Panc1 (cell line): Measurements from ENCODE around the gene GFPT2. TPM values are rescaled to one million over a fixed set of nuclear protein-coding genes. Genes with fewer than 3 reads are reported as not detected.

Experiments used
- ATAC-seq: fragments of 200-7000 bp; cut with Tn5 transposase; 2 replicates; pipeline ENCODE4 v1.9.1; 2020; ENCODE audit warnings: mild to moderate bottlenecking, moderate library complexity
- BruUV-seq: library from RNA; stranded (reverse); fragments of 400-500 nt; replicated peaks from 2 replicates; lab custom pipeline; 2021; lab: Mats Ljungman, UMichigan
- CTCF ChIA-PET: fragments of 300-600 bp; sonication (Branson Sonifier 250); formaldehyde crosslinking; loops from one replicate; lab custom pipeline; 2022; ENCODE audit warnings: antibody characterized with exemption; lab: Charles Lee
- POLR2A ChIA-PET: fragments of 300-600 bp; sonication (Branson Sonifier 250); formaldehyde crosslinking; loops from one replicate; lab custom pipeline; 2022; ENCODE audit warnings: antibody characterized with exemption; lab: Charles Lee
- DNase-seq: peaks from one replicate; pipeline ENCODE4 v3.0.0-alpha.2; 2010; ENCODE audit warnings: low read depth, low spot score
- H3K27ac ChIP-seq: 2 replicates; pipeline ENCODE4 v1.5.1; 2011; ENCODE audit warnings: mild to moderate bottlenecking, low read length, inconsistent platforms
- H3K27me3 ChIP-seq: fragments of 200-500 bp; sonication (Bioruptor generic); 2 replicates; pipeline ENCODE4 v1.6.0; 2014; ENCODE audit warnings: low read length, inconsistent platforms; ENCODE audit not compliant: control insufficient read depth, insufficient read depth
- H3K36me3 ChIP-seq: fragments of 200-500 bp; sonication (Bioruptor generic); 2 replicates; pipeline ENCODE4 v1.5.1; 2014; ENCODE audit warnings: inconsistent platforms, mild to moderate bottlenecking, low read length, moderate library complexity; ENCODE audit not compliant: control insufficient read depth, insufficient read depth
- H3K4me1 ChIP-seq: 2 replicates; pipeline ENCODE4 v1.5.1; 2011; ENCODE audit warnings: inconsistent platforms, mild to moderate bottlenecking, low read length, moderate library complexity; ENCODE audit not compliant: control insufficient read depth, insufficient read depth
- H3K4me3 ChIP-seq, 2 experiments: 2 replicates each; pipeline ENCODE4 v1.5.1; 2011 to 2012; ENCODE audit warnings: low read depth in 2 of 2, low read length in 2 of 2, mild to moderate bottlenecking in 2 of 2, inconsistent platforms in 1 of 2, moderate library complexity in 1 of 2
- H3K9me3 ChIP-seq: fragments of 200-500 bp; sonication (Bioruptor generic); 2 replicates; pipeline ENCODE4 v1.5.1; 2014; ENCODE audit warnings: low read depth, mild to moderate bottlenecking, inconsistent platforms, low read length, moderate library complexity; ENCODE audit not compliant: control insufficient read depth, insufficient read depth
- POLR2AphosphoS5 ChIP-seq: IDR thresholded peaks from 2 replicates; pipeline ENCODE4 v1.6.1; 2012; ENCODE audit warnings: mild to moderate bottlenecking, low read depth, low read length, moderate library complexity
- SIN3A ChIP-seq: IDR thresholded peaks from 2 replicates; pipeline ENCODE4 v1.6.1; 2012; ENCODE audit warnings: low read depth, mild to moderate bottlenecking, low read length, moderate library complexity, borderline replicate concordance; ENCODE audit not compliant: insufficient read depth
- TCF7L2 ChIP-seq: IDR thresholded peaks from 2 replicates; pipeline ENCODE4 v1.6.1; 2011; ENCODE audit warnings: mild to moderate bottlenecking, low read depth, low read length, inconsistent platforms
- in situ Hi-C: cut with HindIII; loops from 2 replicates; pipeline ENCODE4 v1.10.0; 2016; ENCODE audit warnings: low sequenced_read_pairs, low pct_unique_long_range_greater_than_20kb
- intact Hi-C: fragments of 100-400 bp; cut with micrococcal nuclease; formaldehyde crosslinking; loops from one replicate; pipeline ENCODE4 v1.10.0; 2022; ENCODE audit not compliant: unreplicated experiment
- total RNA-seq: library from RNA; stranded (reverse); gene quantifications from one replicate; pipeline ENCODE4 v1.2.1, GENCODE V29; 2021; ENCODE audit not compliant: unreplicated experiment
- TF ChIP-seq, protein P1 (sequence below), 2 experiments: IDR thresholded peaks; 2 replicates each; pipeline ENCODE4 v1.6.1; 2011 to 2012; ENCODE audit warnings: low read depth in 2 of 2, control low read depth in 1 of 2, low read length in 1 of 2, mild to moderate bottlenecking in 1 of 2, moderate library complexity in 1 of 2; ENCODE audit not compliant: insufficient read depth in 1 of 2
- TF ChIP-seq, protein P2 (sequence below): fragments of 450-650 bp; IDR thresholded peaks from 2 replicates; pipeline ENCODE4 v1.5.1; 2017; ENCODE audit warnings: mild to moderate bottlenecking

Gene GFPT2
- total RNA-seq, 1 experiment from 2014 or later, result 2.1 TPM

DNA sequence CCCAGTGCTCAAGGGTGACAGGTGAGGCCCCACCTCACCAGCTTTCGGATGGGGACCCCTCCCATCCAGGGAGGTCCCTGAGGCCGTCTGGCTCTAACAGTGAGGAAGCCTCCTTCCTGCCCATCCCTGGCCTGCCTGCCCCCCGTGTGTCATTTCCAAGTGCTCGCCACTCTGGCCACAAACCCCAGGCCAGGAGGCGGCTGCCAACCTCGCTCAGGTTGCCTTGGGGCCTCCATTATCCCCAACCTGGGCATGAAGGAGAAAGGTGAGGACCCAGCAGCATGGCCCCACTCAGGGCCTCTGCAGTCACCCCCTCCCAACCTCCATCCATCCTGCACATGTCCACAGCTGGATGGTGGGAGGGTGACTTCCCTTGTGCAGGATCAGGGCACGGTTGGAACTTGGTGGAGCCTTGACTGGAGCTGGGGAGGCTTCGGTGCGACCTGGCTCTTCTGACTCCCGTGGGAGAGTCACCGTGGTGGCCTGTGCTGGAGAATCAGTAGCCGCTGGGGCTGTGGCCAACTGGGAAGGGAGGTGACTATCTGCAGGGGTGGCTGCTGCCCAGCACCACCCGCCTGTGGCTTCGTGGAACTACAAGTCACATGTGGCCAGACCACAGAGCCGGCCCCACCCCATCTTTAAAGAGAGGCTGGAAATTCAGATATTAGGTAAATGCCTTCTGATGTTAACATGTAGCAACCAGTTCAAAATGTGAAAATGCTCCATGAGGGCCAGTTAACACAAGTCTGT is 37.5 kb upstream of the GFPT2 start:
- no peaks in the 10 kb centered on the region for H3K4me1 ChIP-seq
- BruUV-seq, result no TSS peak
- TF ChIP-seq, protein P1, sequence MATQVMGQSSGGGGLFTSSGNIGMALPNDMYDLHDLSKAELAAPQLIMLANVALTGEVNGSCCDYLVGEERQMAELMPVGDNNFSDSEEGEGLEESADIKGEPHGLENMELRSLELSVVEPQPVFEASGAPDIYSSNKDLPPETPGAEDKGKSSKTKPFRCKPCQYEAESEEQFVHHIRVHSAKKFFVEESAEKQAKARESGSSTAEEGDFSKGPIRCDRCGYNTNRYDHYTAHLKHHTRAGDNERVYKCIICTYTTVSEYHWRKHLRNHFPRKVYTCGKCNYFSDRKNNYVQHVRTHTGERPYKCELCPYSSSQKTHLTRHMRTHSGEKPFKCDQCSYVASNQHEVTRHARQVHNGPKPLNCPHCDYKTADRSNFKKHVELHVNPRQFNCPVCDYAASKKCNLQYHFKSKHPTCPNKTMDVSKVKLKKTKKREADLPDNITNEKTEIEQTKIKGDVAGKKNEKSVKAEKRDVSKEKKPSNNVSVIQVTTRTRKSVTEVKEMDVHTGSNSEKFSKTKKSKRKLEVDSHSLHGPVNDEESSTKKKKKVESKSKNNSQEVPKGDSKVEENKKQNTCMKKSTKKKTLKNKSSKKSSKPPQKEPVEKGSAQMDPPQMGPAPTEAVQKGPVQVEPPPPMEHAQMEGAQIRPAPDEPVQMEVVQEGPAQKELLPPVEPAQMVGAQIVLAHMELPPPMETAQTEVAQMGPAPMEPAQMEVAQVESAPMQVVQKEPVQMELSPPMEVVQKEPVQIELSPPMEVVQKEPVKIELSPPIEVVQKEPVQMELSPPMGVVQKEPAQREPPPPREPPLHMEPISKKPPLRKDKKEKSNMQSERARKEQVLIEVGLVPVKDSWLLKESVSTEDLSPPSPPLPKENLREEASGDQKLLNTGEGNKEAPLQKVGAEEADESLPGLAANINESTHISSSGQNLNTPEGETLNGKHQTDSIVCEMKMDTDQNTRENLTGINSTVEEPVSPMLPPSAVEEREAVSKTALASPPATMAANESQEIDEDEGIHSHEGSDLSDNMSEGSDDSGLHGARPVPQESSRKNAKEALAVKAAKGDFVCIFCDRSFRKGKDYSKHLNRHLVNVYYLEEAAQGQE (IDR thresholded peaks at IDR 0.05; ENCODE audit: insufficient read depth in 1 of 2, low read depth in 2 of 2, low read length in 1 of 2), result no peak
- no peak for TF ChIP-seq TCF7L2
- TF ChIP-seq POLR2AphosphoS5, result no peak
- TF ChIP-seq SIN3A, result no peak
- TF ChIP-seq, protein P2, sequence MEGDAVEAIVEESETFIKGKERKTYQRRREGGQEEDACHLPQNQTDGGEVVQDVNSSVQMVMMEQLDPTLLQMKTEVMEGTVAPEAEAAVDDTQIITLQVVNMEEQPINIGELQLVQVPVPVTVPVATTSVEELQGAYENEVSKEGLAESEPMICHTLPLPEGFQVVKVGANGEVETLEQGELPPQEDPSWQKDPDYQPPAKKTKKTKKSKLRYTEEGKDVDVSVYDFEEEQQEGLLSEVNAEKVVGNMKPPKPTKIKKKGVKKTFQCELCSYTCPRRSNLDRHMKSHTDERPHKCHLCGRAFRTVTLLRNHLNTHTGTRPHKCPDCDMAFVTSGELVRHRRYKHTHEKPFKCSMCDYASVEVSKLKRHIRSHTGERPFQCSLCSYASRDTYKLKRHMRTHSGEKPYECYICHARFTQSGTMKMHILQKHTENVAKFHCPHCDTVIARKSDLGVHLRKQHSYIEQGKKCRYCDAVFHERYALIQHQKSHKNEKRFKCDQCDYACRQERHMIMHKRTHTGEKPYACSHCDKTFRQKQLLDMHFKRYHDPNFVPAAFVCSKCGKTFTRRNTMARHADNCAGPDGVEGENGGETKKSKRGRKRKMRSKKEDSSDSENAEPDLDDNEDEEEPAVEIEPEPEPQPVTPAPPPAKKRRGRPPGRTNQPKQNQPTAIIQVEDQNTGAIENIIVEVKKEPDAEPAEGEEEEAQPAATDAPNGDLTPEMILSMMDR, result no peak
- ChIA-PET CTCF (interaction anchor here (0.7 kb wide), 1 partner anchor 20 kb away, joined by 4 read pairs; no protein-coding TSS in a partner anchor), POLR2A (no interaction called here)
- ATAC-seq (no peak), DNase-seq (no peak)
- no peaks in the 10 kb centered on the region for H3K9me3 ChIP-seq
- no peak overlapping the region for H3K4me3 ChIP-seq
- H3K27me3 ChIP-seq, result no peaks in the 10 kb centered on the region
- in situ Hi-C loops (no loop called here), intact Hi-C loops (no loop called here)
- no peaks in the 10 kb centered on the region for H3K36me3 ChIP-seq
- H3K27ac ChIP-seq, result no peak overlapping the region

DNA sequence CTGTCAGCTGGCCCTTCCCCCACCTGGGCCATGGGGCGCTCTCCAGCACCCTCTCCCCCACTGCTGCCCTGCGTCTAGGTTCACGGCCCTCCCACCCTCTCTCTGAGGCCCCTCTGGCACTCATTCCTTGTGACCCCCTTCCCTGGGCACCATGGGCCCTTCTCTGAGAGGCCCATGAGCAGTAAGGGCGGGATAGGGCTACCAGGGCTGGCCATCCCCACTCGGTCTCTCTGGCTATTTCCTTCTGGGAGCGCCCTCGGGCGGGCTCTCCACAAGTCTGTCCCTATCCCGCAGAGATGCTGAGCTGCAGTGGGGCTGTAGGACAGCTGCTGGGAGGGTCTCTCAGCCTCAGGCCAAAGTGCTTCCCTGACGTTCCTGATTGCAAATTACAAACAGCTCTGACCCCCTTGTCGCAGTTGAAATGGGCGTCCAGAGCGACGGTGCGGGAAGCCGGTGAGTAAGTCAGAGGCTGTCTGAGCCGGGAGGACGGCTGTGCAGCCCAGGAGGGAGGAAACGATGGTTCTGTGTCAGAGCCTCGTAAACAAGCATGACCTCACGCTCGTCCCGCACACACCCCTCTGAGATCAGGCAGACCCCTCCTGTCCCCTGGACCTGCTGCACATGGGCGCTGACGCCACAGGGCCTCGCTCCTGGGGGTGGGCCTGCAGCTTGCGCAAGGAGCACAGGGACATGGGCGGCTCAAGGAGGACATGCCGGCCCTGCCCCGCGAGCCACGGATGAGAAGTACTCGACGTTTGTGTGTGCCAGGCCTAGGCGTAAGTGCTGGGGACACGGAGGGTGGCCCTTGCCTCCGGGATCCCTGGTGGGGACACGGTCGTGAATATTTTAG is 36.3 kb upstream of the GFPT2 start:
- intact Hi-C loops, result no loop called here
- DNase-seq (no peak), ATAC-seq (peak; percentile 62)
- CTCF ChIA-PET, result interaction anchor here (0.7 kb wide), 1 partner anchor 19 kb away, joined by 4 read pairs; no protein-coding TSS in a partner anchor
- BruUV-seq, result no TSS peak
- TF ChIP-seq, protein P2, result no peak
- TF ChIP-seq SIN3A (no peak), POLR2AphosphoS5 (no peak), TCF7L2 (no peak)
- TF ChIP-seq, protein P1 (IDR thresholded peaks at IDR 0.05; ENCODE audit: insufficient read depth in 1 of 2, low read depth in 2 of 2, low read length in 1 of 2), result no peak
- H3K4me3 ChIP-seq, result no peak overlapping the region
- no peaks in the 10 kb centered on the region for H3K9me3 ChIP-seq
- no peaks in the 10 kb centered on the region for H3K36me3 ChIP-seq
- H3K27me3 ChIP-seq, result no peaks in the 10 kb centered on the region
- POLR2A ChIA-PET, result interaction anchor here (0.7 kb wide), 1 partner anchor 238 kb away, joined by 3 read pairs; no protein-coding TSS in a partner anchor
- H3K27ac ChIP-seq, result no peak overlapping the region
- in situ Hi-C loops, result no loop called here
- no peaks in the 10 kb centered on the region for H3K4me1 ChIP-seq
